K562 (cell line): ENCODE data around the gene AGK. TPM values are rescaled to one million over a fixed set of nuclear protein-coding genes. Genes with fewer than 3 reads are reported as not detected.

Source experiments
- CHD7 ChIP-seq: fragments of 200-600 bp; sonication (generic); IDR thresholded peaks from one replicate; pipeline ENCODE4 v1.6.1; 2012; ENCODE audit warnings: mild to moderate bottlenecking, low read depth, low read length, inconsistent platforms
- RB1 ChIP-seq: fragments of 450-650 bp; IDR thresholded peaks from 2 replicates; pipeline ENCODE4 v1.6.1; 2017; ENCODE audit warnings: low read depth, mild to moderate bottlenecking
- YBX1 ChIP-seq: fragments of 450-650 bp; IDR thresholded peaks from 2 replicates; pipeline ENCODE4 v1.7.1; 2016; ENCODE audit warnings: mild to moderate bottlenecking
- polyA plus RNA-seq, 8 experiments: library from polyadenylated mRNA; depleted of rRNA in 4 of 8; stranded (reverse) in 5 of 8; unstranded in 3 of 8; fragments of >200 nt; fragmentation: Nextera tagmentation in 2 of 8; fragmentation: Illumina TruSeq in 1 of 8; extraction: Ambion mirVana in 2 of 8; extraction: Trizol in 1 of 8; gene quantifications; 2 replicates each; pipeline versions ENCODE4 v1.2.1 to v1.2.3, GENCODE V29; 2011 to 2014; ENCODE audit warnings: inconsistent platforms in 1 of 8, missing spikeins in 1 of 8
- total RNA-seq, 7 experiments: library from RNA; depleted of rRNA in 6 of 7; stranded (reverse); fragments of >200 nt in 6 of 7; fragmentation: Illumina TruSeq in 2 of 7; extraction: Trizol in 2 of 7; gene quantifications; 2 replicates each; pipeline versions ENCODE4 v1.2.1 to v1.2.3, GENCODE V29; 2011 to 2021; ENCODE audit warnings: low replicate concordance in 1 of 7

AGK gene
- total and polyA plus RNA-seq, 9 of the 15 experiments (the other 6 are each of a cell fraction or from before 2014, with no cell fraction given) = 50.7 to 128 (median 71.8) TPM

- TF ChIP-seq CHD7 (no peak), YBX1 (no peak), RB1 (peak; percentile 51; the same call in 1 of the 2 replicates)
Measured at GRCh38 chr7:141702047-141702567, 150.9 kb downstream of the AGK start, which contains the start of gene DENND11 (continued).
